ENCODE results near the gene CGNL1. TPM values are rescaled to one million over a fixed set of nuclear protein-coding genes. Genes with fewer than 3 reads are reported as not detected.

The CGNL1 gene
- total and polyA plus RNA-seq, 10 of the 15 experiments (the other 5 are each of a cell fraction or from before 2014, with no cell fraction given), result under 0.01 to 0.27 (median 0.04) TPM; not detected in 3

- RAD21 ChIA-PET (ENCODE audit: unreplicated experiment), result no interaction called here
- DNase-seq (ENCODE audit: low read depth, low spot score) (no peak), ATAC-seq (no peak), FAIRE-seq (no peak)
- Histone ChIP-seq H3K27me3 (replicated peaks in 1 of 2; ENCODE audit: control insufficient read depth in 2 of 2, insufficient read depth in 2 of 2, low read length in 1 of 2) (no peaks in the 10 kb centered on the region), H3K4me3 (no peak overlapping the region), H3K9ac (ENCODE audit: control insufficient read depth, insufficient read depth, low read length) (no peak overlapping the region), H3K79me2 (ENCODE audit: control insufficient read depth, insufficient read depth, low read length) (no peaks in the 10 kb centered on the region), H2AFZ (ENCODE audit: control insufficient read depth, low read depth, low read length) (no peak overlapping the region), H3K4me1 (ENCODE audit: control insufficient read depth, insufficient read depth, low read length) (no peaks in the 10 kb centered on the region), H3K36me3 (ENCODE audit: control insufficient read depth in 2 of 2, insufficient read depth in 2 of 2, low read length in 1 of 2) (no peaks in the 10 kb centered on the region), H3K27ac (ENCODE audit: control insufficient read depth, insufficient read depth) (no peak overlapping the region), H4K20me1 (ENCODE audit: control insufficient read depth, insufficient read depth) (no peaks in the 10 kb centered on the region), H3K4me2 (ENCODE audit: control insufficient read depth, insufficient read depth) (no peak overlapping the region), H3K9me3 (replicated peaks; ENCODE audit: control insufficient read depth, insufficient read depth, low read length) (no peaks in the 10 kb centered on the region)
- BruUV-seq (replicated peaks), result no TSS peak
- SMC1A ChIA-PET (ENCODE audit: uncharacterized antibody, unreplicated experiment), result no interaction called here
- TF ChIP-seq YY1 (IDR thresholded peaks at IDR 0.05; ENCODE audit: low read depth, low read length) (no peak), CEBPB (IDR thresholded peaks at IDR 0.05; ENCODE audit: borderline replicate concordance in 1 of 2, low read depth in 2 of 2, low read length in 2 of 2) (no peak), MXI1 (IDR thresholded peaks at IDR 0.05; ENCODE audit: low read depth, low read length) (no peak), POLR2AphosphoS5 (IDR thresholded peaks at IDR 0.05; ENCODE audit: low read length) (no peak), MEF2A (IDR thresholded peaks at IDR 0.05; ENCODE audit: insufficient read depth, low read depth, low read length) (no peak), FOS (IDR thresholded peaks at IDR 0.05; ENCODE audit: borderline replicate concordance, extremely low read depth, insufficient read length) (no peak), KDM1A (IDR thresholded peaks at IDR 0.05; ENCODE audit: borderline replicate concordance) (no peak), ZNF274 (IDR thresholded peaks at IDR 0.05; ENCODE audit: insufficient read depth, insufficient read length) (no peak), SIN3A (IDR thresholded peaks at IDR 0.05; ENCODE audit: low read depth, low read length) (no peak), EP300 (IDR thresholded peaks at IDR 0.05; ENCODE audit: borderline replicate concordance in 1 of 2, control insufficient read depth in 1 of 2, low read depth in 2 of 2, low read length in 2 of 2) (no peak), EGR1 (IDR thresholded peaks at IDR 0.05; ENCODE audit: borderline replicate concordance in 1 of 2, low read depth in 2 of 2, low read length in 2 of 2) (no peak), MTA2 (IDR thresholded peaks at IDR 0.05; ENCODE audit: low read depth) (no peak), NR2C1 (IDR thresholded peaks at IDR 0.05) (no peak)
- POLR2A ChIA-PET, result no interaction called here
- in situ Hi-C loops (cut with MboI), result no loop called here
- 0% methylated on average over 2 of the region's 3 CpGs for WGBS (ENCODE audit: insufficient coverage, insufficient replicate concordance, low lambda C conversion rate, missing lambda C conversion rate)
- intact Hi-C loops (cut with micrococcal nuclease; ENCODE audit: unreplicated experiment), result no loop called here
- CTCF ChIA-PET, result no interaction called here
Observed at GRCh38 chr15:57425842-57426241, 49.5 kb downstream of the CGNL1 start.

Data from GM12878 (cell line).